HepG2 (cell line): ENCODE results near the gene ADPRHL1. TPM values are rescaled to one million over a fixed set of nuclear protein-coding genes. Genes with fewer than 3 reads are reported as not detected.

ENCODE experiments used
- polyA plus RNA-seq, 8 experiments: library from polyadenylated mRNA; depleted of rRNA in 3 of 8; stranded (reverse) in 7 of 8; unstranded in 1 of 8; fragments of >200 nt; fragmentation: Illumina TruSeq in 4 of 8; extraction: Trizol in 4 of 8; gene quantifications; 2 replicates each; pipeline versions ENCODE4 v1.2.1 to v1.2.3, GENCODE V29; 2011 to 2016; ENCODE audit warnings: low read depth in 4 of 8, missing spikeins in 1 of 8, mixed read lengths in 1 of 8; ENCODE audit not compliant: insufficient read depth in 1 of 8
- small RNA-seq, 3 experiments: library from RNA; depleted of rRNA; stranded (forward); fragments of <200 nt; gene quantifications; one replicate each; pipeline ENCODE3, GENCODE V24; 2012; ENCODE audit warnings: low read depth in 2 of 3, low replicate concordance in 1 of 3; ENCODE audit not compliant: insufficient read length in 3 of 3, insufficient read depth in 2 of 3
- total RNA-seq, 5 experiments: library from RNA; depleted of rRNA; stranded (reverse); fragments of >200 nt; fragmentation: Illumina TruSeq; extraction: Trizol; gene quantifications; 2 replicates each; pipeline ENCODE4 v1.2.3, GENCODE V29; 2016; ENCODE audit warnings: low read depth in 1 of 5

ADPRHL1 gene
- total and polyA plus RNA-seq, 2 of the 13 experiments (the other 11 are each of a cell fraction or from before 2014, with no cell fraction given), result 0.34 to 0.40 TPM

Small RNAs within 50 kb of the gene (small RNA-seq; reads per million reads assigned to genes)
- 0 to 0.10 (median 0) reads per million in 3 experiments for gene RNU1-16P

Other genes starting within 250 kb of the ADPRHL1 start
- 65.0 and 76.4 TPM in 2 replicates for gene PCID2, start 244.8 kb downstream of the ADPRHL1 start, total RNA-seq (2016; rRNA removed; fragmentation: Illumina TruSeq; extraction: Trizol)
- gene PCID2, start 244.8 kb downstream of the ADPRHL1 start, polyA plus RNA-seq (2011; rRNA removed), result 104 and 111 TPM in 2 replicates
- 75.3 and 95.5 TPM in 2 replicates for gene CUL4A, start 243.9 kb downstream of the ADPRHL1 start, total RNA-seq (2016; rRNA removed; fragmentation: Illumina TruSeq; extraction: Trizol)
- gene CUL4A, start 243.9 kb downstream of the ADPRHL1 start, polyA plus RNA-seq (2011; rRNA removed), result 51.2 and 60.8 TPM in 2 replicates
- gene LAMP1, start 156.2 kb downstream of the ADPRHL1 start, total RNA-seq (2016; rRNA removed; fragmentation: Illumina TruSeq; extraction: Trizol), result 33.2 and 112 TPM in 2 replicates
- 103 TPM in 2 replicates for gene LAMP1, start 156.2 kb downstream of the ADPRHL1 start, polyA plus RNA-seq (2011; rRNA removed)
- gene GRTP1, start 89.4 kb downstream of the ADPRHL1 start, total RNA-seq (2016; rRNA removed; fragmentation: Illumina TruSeq; extraction: Trizol), result 30.3 and 30.8 TPM in 2 replicates
- gene GRTP1, start 89.4 kb downstream of the ADPRHL1 start, polyA plus RNA-seq (2011; rRNA removed), result 40.5 and 40.6 TPM in 2 replicates
- gene DCUN1D2, start 37.2 kb upstream of the ADPRHL1 start, total RNA-seq (2016; rRNA removed; fragmentation: Illumina TruSeq; extraction: Trizol), result 7.4 and 9.6 TPM in 2 replicates
- 9.1 and 11.9 TPM in 2 replicates for gene DCUN1D2, start 37.2 kb upstream of the ADPRHL1 start, polyA plus RNA-seq (2011; rRNA removed)
- 78.3 and 84.2 TPM in 2 replicates for gene TFDP1, start 131.3 kb upstream of the ADPRHL1 start, total RNA-seq (2016; rRNA removed; fragmentation: Illumina TruSeq; extraction: Trizol)
- gene TFDP1, start 131.3 kb upstream of the ADPRHL1 start, polyA plus RNA-seq (2011; rRNA removed), result 31.6 and 38.0 TPM in 2 replicates
- not detected in 2 replicates for gene ATP4B, start 204.7 kb upstream of the ADPRHL1 start, total RNA-seq (2016; rRNA removed; fragmentation: Illumina TruSeq; extraction: Trizol)
- not detected in 2 replicates for gene ATP4B, start 204.7 kb upstream of the ADPRHL1 start, polyA plus RNA-seq (2011; rRNA removed)
- gene GRK1, start 213.7 kb upstream of the ADPRHL1 start, total RNA-seq (2016; rRNA removed; fragmentation: Illumina TruSeq; extraction: Trizol), result 0.07 TPM in 1 of 2 replicates, not detected in the other
- 0.03 and 0.12 TPM in 2 replicates for gene GRK1, start 213.7 kb upstream of the ADPRHL1 start, polyA plus RNA-seq (2011; rRNA removed)